Islet of Langerhans (tissue), 1 donor: ENCODE data around the gene TRAPPC12.
"Not testable (repeated sequence)": the region's sequence is repeated elsewhere in the genome, so short reads cannot be mapped to it uniquely, and the experiment has no call there.

Source experiments
- FAIRE-seq: peaks from one replicate; lab custom pipeline; 2011; peaks lifted over from hg19 to GRCh38; lab: Jason Lieb, UNC

The TRAPPC12 gene

GRCh38 chr2:3379647-3380534, at the start of gene TRAPPC12:
Gene TRAPPC12, plus strand, starts transcription at chr2:3379694. Its CDS starts 7,930 bp downstream, at chr2:3387624.
- no peak for FAIRE-seq

- no peak for FAIRE-seq
These were observed 47.4 kb upstream of the TRAPPC12 start for GRCh38 chr2:3332133-3332532.

- no peak for FAIRE-seq
These were observed 44.8 kb upstream of the TRAPPC12 start for GRCh38 chr2:3334392-3335345.

GRCh38 chr2:3336844-3337243, 42.6 kb upstream of the TRAPPC12 start:
- FAIRE-seq: no peak

GRCh38 chr2:3338340-3338739, 41.2 kb upstream of the TRAPPC12 start:
- FAIRE-seq: no peak

GRCh38 chr2:3340144-3340543, 39.4 kb upstream of the TRAPPC12 start:
- no peak for FAIRE-seq

- no peak for FAIRE-seq
These were observed 38.2 kb upstream of the TRAPPC12 start for GRCh38 chr2:3341336-3341735.

- FAIRE-seq: no peak
These were observed 37.2 kb upstream of the TRAPPC12 start for GRCh38 chr2:3342324-3342723.

GRCh38 chr2:3343012-3343411, 36.5 kb upstream of the TRAPPC12 start:
- FAIRE-seq: no peak

- FAIRE-seq: no peak
These were observed 34.6 kb upstream of the TRAPPC12 start for GRCh38 chr2:3344897-3345296.

- FAIRE-seq: no peak
These were observed 33.9 kb upstream of the TRAPPC12 start for GRCh38 chr2:3345621-3346020.

GRCh38 chr2:3348767-3349166, 30.7 kb upstream of the TRAPPC12 start:
- FAIRE-seq: no peak

GRCh38 chr2:3349211-3349693, 30.2 kb upstream of the TRAPPC12 start:
- FAIRE-seq: no peak

GRCh38 chr2:3354986-3355385, 24.5 kb upstream of the TRAPPC12 start:
- FAIRE-seq: no peak

GRCh38 chr2:3355951-3356569, 23.4 kb upstream of the TRAPPC12 start:
- no peak for FAIRE-seq

GRCh38 chr2:3356799-3357198, 22.7 kb upstream of the TRAPPC12 start:
- FAIRE-seq: no peak

- not testable (repeated sequence) for FAIRE-seq
These were observed 22.0 kb upstream of the TRAPPC12 start for GRCh38 chr2:3357446-3357845.

GRCh38 chr2:3357926-3358325, 21.6 kb upstream of the TRAPPC12 start:
- FAIRE-seq: no peak

- no peak for FAIRE-seq
These were observed 17.7 kb upstream of the TRAPPC12 start for GRCh38 chr2:3361518-3362389.

GRCh38 chr2:3365219-3365618, 14.3 kb upstream of the TRAPPC12 start:
- no peak for FAIRE-seq

GRCh38 chr2:3368261-3368722, 11.2 kb upstream of the TRAPPC12 start:
- FAIRE-seq: no peak
